ENCODE data around the gene BMPR1B.
A peak's percentile ranks its signal among the peaks of the same experiment; 100 is the strongest.

Gene BMPR1B

DNA sequence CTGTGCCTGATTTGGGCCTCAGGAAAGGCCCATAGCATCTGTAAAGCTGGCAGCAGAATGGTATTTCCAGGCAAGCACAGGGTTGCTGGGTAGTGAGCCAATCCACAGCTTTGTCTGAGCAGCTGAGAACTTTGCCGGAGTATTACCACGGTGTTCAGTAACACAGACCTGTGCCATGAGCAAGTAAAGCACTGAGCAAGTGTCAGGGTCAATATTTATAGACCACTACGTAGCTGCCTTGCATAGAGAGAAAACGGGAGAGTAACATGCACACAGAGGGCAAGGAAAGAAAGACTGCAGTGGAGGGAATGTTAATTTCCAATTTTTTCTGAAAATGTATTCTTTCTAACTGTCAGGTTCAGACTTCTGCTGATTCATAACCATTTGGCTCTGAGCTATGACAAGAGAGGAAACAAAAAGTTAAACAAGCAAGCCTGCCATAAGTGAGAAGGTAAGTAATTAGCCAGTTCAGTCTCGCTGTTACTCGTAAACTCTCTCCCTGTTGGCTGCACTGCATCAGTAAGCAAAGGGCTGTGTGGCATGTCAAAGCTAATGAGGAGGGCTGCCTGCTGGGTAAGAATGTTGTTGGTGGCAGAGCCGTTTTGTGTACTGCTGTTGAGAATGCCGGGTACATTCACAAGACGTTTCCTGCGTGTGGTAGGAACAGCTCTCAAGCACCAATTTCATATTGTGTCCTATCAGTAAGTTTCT is 238.1 kb downstream of the BMPR1B start:
- Histone ChIP-seq H3K4me2 (ENCODE audit: low read length) (no peak overlapping the region), H3K27me3 (ENCODE audit: insufficient read depth, low read length) (no peaks in the 10 kb centered on the region), H3K9ac (ENCODE audit: low read length) (peak overlapping the region; percentile 65), H3K36me3 (ENCODE audit: control insufficient read depth in 1 of 2, insufficient read depth in 2 of 2, low read length in 2 of 2) (no peaks in the 10 kb centered on the region), H4K12ac (ENCODE audit: low read depth, low read length) (no peak overlapping the region), H3K79me2 (ENCODE audit: control insufficient read depth, insufficient read depth, low read length, poor library complexity) (no peaks in the 10 kb centered on the region), H4K91ac (ENCODE audit: low read depth, low read length) (no peak overlapping the region), H2BK120ac (ENCODE audit: insufficient read depth, low read length, poor library complexity) (no peak overlapping the region), H2BK5ac (ENCODE audit: low read depth, low read length, poor library complexity) (no peak overlapping the region), H3K4me1 (ENCODE audit: control insufficient read depth in 1 of 2, insufficient read depth in 2 of 2, low read length in 2 of 2) (no peaks in the 10 kb centered on the region), H3K18ac (ENCODE audit: low read length) (no peak overlapping the region), H2AFZ (ENCODE audit: insufficient read depth, low read length, poor library complexity) (no peak overlapping the region), H3K4ac (ENCODE audit: low read depth, low read length) (no peak overlapping the region), H3K79me1 (ENCODE audit: low read length) (no peaks in the 10 kb centered on the region), H3K9me3 (ENCODE audit: insufficient read depth, low read depth, low read length) (no peaks in the 10 kb centered on the region), H3K23ac (ENCODE audit: low read length) (peak overlapping the region; percentile 33), H4K8ac (ENCODE audit: low read depth, low read length) (no peak overlapping the region), H2BK12ac (ENCODE audit: low read length) (no peak overlapping the region), H3K27ac (ENCODE audit: low read depth, low read length) (no peak overlapping the region), H3K14ac (ENCODE audit: low read length) (no peak overlapping the region), H3K4me3 (ENCODE audit: low read depth, low read length) (peak overlapping the region; percentile 26), H2AK5ac (ENCODE audit: low read length) (no peak overlapping the region)
- no CpG with 5 or more reads among the region's 10 CpGs for WGBS (ENCODE audit: extremely low coverage, insufficient coverage, insufficient read length)
- no peak for DNase-seq

DNA sequence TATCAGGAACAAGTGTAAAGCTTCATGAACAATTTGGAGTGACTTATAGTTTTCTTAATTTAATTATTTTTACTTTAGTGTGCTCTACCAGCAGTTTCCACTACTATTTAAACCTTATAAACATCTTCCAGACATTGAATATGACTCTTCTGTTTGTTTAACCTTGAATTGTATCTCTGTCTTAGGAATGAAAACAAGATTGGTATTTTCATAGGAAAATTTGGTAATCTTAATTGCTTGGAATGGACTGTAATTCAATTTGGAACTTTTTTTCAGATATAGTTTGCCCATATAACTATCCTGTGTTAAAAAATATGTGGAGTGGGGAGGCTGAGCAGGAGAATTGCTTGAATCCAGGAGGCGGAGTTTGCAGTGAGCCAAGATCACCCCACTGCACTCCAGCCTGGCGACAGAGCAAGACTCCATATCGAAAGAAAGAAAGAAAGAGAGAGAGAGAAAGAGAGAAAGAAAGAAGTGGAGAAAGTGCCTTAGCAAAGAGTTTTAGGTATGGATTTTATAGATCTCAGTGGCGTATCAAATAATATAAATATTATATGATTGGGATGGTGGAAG is 242.4 kb downstream of the BMPR1B start:
- no peak overlapping the region for H3K27ac ChIP-seq (ENCODE audit: low read depth, low read length)
- H4K91ac ChIP-seq (ENCODE audit: low read depth, low read length) = no peak overlapping the region
- WGBS (ENCODE audit: extremely low coverage, insufficient coverage, insufficient read length) = no CpG with 5 or more reads among the region's 4 CpGs
- H3K23ac ChIP-seq (ENCODE audit: low read length) = no peak overlapping the region
- no peaks in the 10 kb centered on the region for H3K27me3 ChIP-seq (ENCODE audit: insufficient read depth, low read length)
- H3K9me3 ChIP-seq (ENCODE audit: insufficient read depth, low read depth, low read length) = no peaks in the 10 kb centered on the region
- no peaks in the 10 kb centered on the region for H3K36me3 ChIP-seq (ENCODE audit: control insufficient read depth in 1 of 2, insufficient read depth in 2 of 2, low read length in 2 of 2)
- H2AK5ac ChIP-seq (ENCODE audit: low read length) = no peak overlapping the region
- no peaks in the 10 kb centered on the region for H3K4me1 ChIP-seq (ENCODE audit: control insufficient read depth in 1 of 2, insufficient read depth in 2 of 2, low read length in 2 of 2)
- no peak overlapping the region for H4K12ac ChIP-seq (ENCODE audit: low read depth, low read length)
- no peak overlapping the region for H3K4me3 ChIP-seq (ENCODE audit: low read depth, low read length)
- H2BK5ac ChIP-seq (ENCODE audit: low read depth, low read length, poor library complexity) = no peak overlapping the region
- H2BK120ac ChIP-seq (ENCODE audit: insufficient read depth, low read length, poor library complexity) = no peak overlapping the region
- no peak overlapping the region for H3K18ac ChIP-seq (ENCODE audit: low read length)
- no peak overlapping the region for H3K4ac ChIP-seq (ENCODE audit: low read depth, low read length)
- H2AFZ ChIP-seq (ENCODE audit: insufficient read depth, low read length, poor library complexity) = no peak overlapping the region
- no peak overlapping the region for H3K9ac ChIP-seq (ENCODE audit: low read length)
- no peaks in the 10 kb centered on the region for H3K79me1 ChIP-seq (ENCODE audit: low read length)
- no peaks in the 10 kb centered on the region for H3K79me2 ChIP-seq (ENCODE audit: control insufficient read depth, insufficient read depth, low read length, poor library complexity)
- no peak overlapping the region for H2BK12ac ChIP-seq (ENCODE audit: low read length)
- no peak overlapping the region for H3K4me2 ChIP-seq (ENCODE audit: low read length)
- no peak overlapping the region for H3K14ac ChIP-seq (ENCODE audit: low read length)
- H4K8ac ChIP-seq (ENCODE audit: low read depth, low read length) = no peak overlapping the region
- no peak for DNase-seq

DNA sequence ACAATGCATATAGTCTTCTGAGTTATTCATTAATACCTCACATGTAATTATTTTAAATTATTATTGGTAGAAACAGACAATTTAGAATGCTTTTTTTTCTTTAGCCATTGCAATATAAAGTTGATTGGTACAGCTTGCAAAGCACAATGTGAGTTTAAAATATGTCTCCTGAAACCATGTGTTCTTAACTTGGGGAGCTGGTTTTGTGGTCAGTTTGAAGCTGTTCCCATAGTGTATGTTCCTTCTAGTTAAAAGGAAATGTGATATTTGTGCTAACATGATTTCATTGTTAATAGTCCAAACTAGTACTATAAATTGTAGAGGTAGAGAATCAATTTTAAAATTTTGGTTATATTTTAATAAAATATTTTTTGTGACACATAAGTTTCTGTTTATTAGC is 247.2 kb downstream of the BMPR1B start:
- Histone ChIP-seq H3K14ac (ENCODE audit: low read length) (no peak overlapping the region), H4K8ac (ENCODE audit: low read depth, low read length) (no peak overlapping the region), H3K4me2 (ENCODE audit: low read length) (no peak overlapping the region), H3K79me2 (ENCODE audit: control insufficient read depth, insufficient read depth, low read length, poor library complexity) (no peaks in the 10 kb centered on the region), H2AK5ac (ENCODE audit: low read length) (no peak overlapping the region), H2AFZ (ENCODE audit: insufficient read depth, low read length, poor library complexity) (no peak overlapping the region), H3K27me3 (ENCODE audit: insufficient read depth, low read length) (no peaks in the 10 kb centered on the region), H2BK12ac (ENCODE audit: low read length) (no peak overlapping the region), H3K27ac (ENCODE audit: low read depth, low read length) (no peak overlapping the region), H3K9me3 (ENCODE audit: insufficient read depth, low read depth, low read length) (no peaks in the 10 kb centered on the region), H3K4me3 (ENCODE audit: low read depth, low read length) (no peak overlapping the region), H3K4me1 (ENCODE audit: control insufficient read depth in 1 of 2, insufficient read depth in 2 of 2, low read length in 2 of 2) (no peaks in the 10 kb centered on the region), H2BK5ac (ENCODE audit: low read depth, low read length, poor library complexity) (no peak overlapping the region), H3K4ac (ENCODE audit: low read depth, low read length) (no peak overlapping the region), H4K12ac (ENCODE audit: low read depth, low read length) (no peak overlapping the region), H2BK120ac (ENCODE audit: insufficient read depth, low read length, poor library complexity) (no peak overlapping the region), H3K9ac (ENCODE audit: low read length) (no peak overlapping the region), H3K79me1 (ENCODE audit: low read length) (no peaks in the 10 kb centered on the region), H3K18ac (ENCODE audit: low read length) (no peak overlapping the region), H3K36me3 (ENCODE audit: control insufficient read depth in 1 of 2, insufficient read depth in 2 of 2, low read length in 2 of 2) (no peaks in the 10 kb centered on the region), H4K91ac (ENCODE audit: low read depth, low read length) (no peak overlapping the region), H3K23ac (ENCODE audit: low read length) (no peak overlapping the region)
- DNase-seq = no peak

DNA sequence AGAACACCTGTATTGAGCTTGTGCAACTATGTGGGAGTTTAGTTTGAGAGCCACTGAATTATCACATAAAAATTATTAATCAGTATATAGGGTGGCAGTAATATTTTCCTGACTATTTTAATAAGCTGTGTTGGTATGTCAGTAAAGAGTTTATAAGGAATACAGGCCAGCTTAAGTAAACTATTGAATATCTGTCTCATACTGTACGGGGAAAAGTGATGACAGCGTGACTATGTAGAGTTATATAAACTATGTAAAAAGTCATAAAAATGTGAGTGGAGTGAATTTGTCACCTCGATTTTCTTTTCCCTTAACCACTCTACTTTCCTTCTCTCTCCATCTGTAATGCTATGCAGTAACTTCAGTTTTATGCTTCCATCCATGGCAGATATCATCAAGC is 250.2 kb downstream of the BMPR1B start:
- DNase-seq = no peak
- H2BK120ac ChIP-seq (ENCODE audit: insufficient read depth, low read length, poor library complexity) = no peak overlapping the region
- no peak overlapping the region for H2BK12ac ChIP-seq (ENCODE audit: low read length)
- no peaks in the 10 kb centered on the region for H3K27me3 ChIP-seq (ENCODE audit: insufficient read depth, low read length)
- no peaks in the 10 kb centered on the region for H3K79me1 ChIP-seq (ENCODE audit: low read length)
- no peak overlapping the region for H3K27ac ChIP-seq (ENCODE audit: low read depth, low read length)
- no peak overlapping the region for H3K4ac ChIP-seq (ENCODE audit: low read depth, low read length)
- no peak overlapping the region for H2BK5ac ChIP-seq (ENCODE audit: low read depth, low read length, poor library complexity)
- H3K79me2 ChIP-seq (ENCODE audit: control insufficient read depth, insufficient read depth, low read length, poor library complexity) = no peaks in the 10 kb centered on the region
- no peak overlapping the region for H2AK5ac ChIP-seq (ENCODE audit: low read length)
- H3K4me3 ChIP-seq (ENCODE audit: low read depth, low read length) = no peak overlapping the region
- H3K36me3 ChIP-seq (ENCODE audit: control insufficient read depth in 1 of 2, insufficient read depth in 2 of 2, low read length in 2 of 2) = no peaks in the 10 kb centered on the region
- no peak overlapping the region for H3K14ac ChIP-seq (ENCODE audit: low read length)
- no peaks in the 10 kb centered on the region for H3K4me1 ChIP-seq (ENCODE audit: control insufficient read depth in 1 of 2, insufficient read depth in 2 of 2, low read length in 2 of 2)
- whole genome bisulfite sequencing (ENCODE audit: extremely low coverage, insufficient coverage, insufficient read length) = no CpG with 5 or more reads among the region's 3 CpGs
- no peak overlapping the region for H4K8ac ChIP-seq (ENCODE audit: low read depth, low read length)
- H4K91ac ChIP-seq (ENCODE audit: low read depth, low read length) = no peak overlapping the region
- no peak overlapping the region for H2AFZ ChIP-seq (ENCODE audit: insufficient read depth, low read length, poor library complexity)
- H4K12ac ChIP-seq (ENCODE audit: low read depth, low read length) = no peak overlapping the region
- H3K23ac ChIP-seq (ENCODE audit: low read length) = no peak overlapping the region
- H3K9me3 ChIP-seq (ENCODE audit: insufficient read depth, low read depth, low read length) = no peaks in the 10 kb centered on the region
- no peak overlapping the region for H3K9ac ChIP-seq (ENCODE audit: low read length)
- H3K18ac ChIP-seq (ENCODE audit: low read length) = no peak overlapping the region
- no peak overlapping the region for H3K4me2 ChIP-seq (ENCODE audit: low read length)

All from trophoblast cell (in vitro differentiated cells and primary cell).